Psoas muscle (tissue), 8 donors: ENCODE measurements around the gene RNF181. TPM values are rescaled to one million over a fixed set of nuclear protein-coding genes. Genes with fewer than 3 reads are reported as not detected.
"Not testable (repeated sequence)": the region's sequence is repeated elsewhere in the genome, so short reads cannot be mapped to it uniquely, and the experiment has no call there.

Experiments
- ATAC-seq, 4 donors: fragments of 200-7000 bp; cut with Tn5 transposase; one replicate each; pipeline ENCODE4 v1.9.1; 2020; ENCODE audit warnings: moderate library complexity in 3 of 4, mild to moderate bottlenecking in 2 of 4
- DNase-seq, 2 donors: peaks; one replicate each; pipeline ENCODE4 v3.0.0-alpha.2; 2020
- H3K27ac ChIP-seq: fragments of 200-600 bp; one replicate; pipeline ENCODE4 v1.8.0; 2022
- H3K27me3 ChIP-seq, 3 donors: fragments of 200-600 bp in 1 of 3; one replicate each; pipeline versions ENCODE4 v1.6.1 to v1.8.0; 2013 to 2022; ENCODE audit warnings: low read length in 2 of 3, mild to moderate bottlenecking in 2 of 3, moderate library complexity in 1 of 3; ENCODE audit not compliant: insufficient read depth in 3 of 3
- H3K36me3 ChIP-seq, 2 donors: fragments of 200-600 bp in 1 of 2; one replicate each; pipeline versions ENCODE4 v1.6.1 to v1.8.0; 2013 to 2022; ENCODE audit warnings: low read depth in 1 of 2, mild to moderate bottlenecking in 1 of 2, moderate library complexity in 1 of 2; ENCODE audit not compliant: insufficient read depth in 1 of 2
- H3K4me1 ChIP-seq: fragments of 200-600 bp; one replicate; pipeline ENCODE4 v1.8.0; 2022
- H3K4me3 ChIP-seq: fragments of 200-600 bp; one replicate; pipeline ENCODE4 v1.8.0; 2022; ENCODE audit warnings: mild to moderate bottlenecking
- H3K9me3 ChIP-seq: fragments of 200-600 bp; one replicate; pipeline ENCODE4 v1.8.0; 2022
- WGBS, 3 donors: extraction: QIAGEN DNeasy Blood & Tissue Kit; methylation state at CpG; one replicate each; pipeline versions ENCODE4 v1.1.6 to v1.1.7; 2013; 5-methylcytosine and 5-hydroxymethylcytosine counted together
- intact Hi-C, 2 donors: fragments of 100-400 bp; cut with DNase I; formaldehyde crosslinking; loops; one replicate each; pipeline versions ENCODE4 v1.11.0 to v1.14.2; 2022
- polyA plus RNA-seq, 3 donors: library from polyadenylated mRNA; stranded (reverse); fragments of 200-250 nt; gene quantifications; one replicate each; pipeline ENCODE4 v1.2.3, GENCODE V29; 2013
- total RNA-seq, 4 donors: library from RNA; stranded (reverse); fragmentation: NEBNext Ultra II Directional in 2 of 4; extraction: Animal tissue kit (Norgen Biotek cat#: 25700) in 2 of 4; gene quantifications; one replicate each; pipeline versions ENCODE4 v1.2.1 to v1.2.4, GENCODE V29; 2021 to 2023
- TF ChIP-seq, protein P1 (sequence below): fragments of 200-600 bp; IDR thresholded peaks from one replicate; pipeline ENCODE4 v1.8.0; 2022; ENCODE audit warnings: antibody characterized with exemption
- donor health status: healthy with polysubstance abuse.
- donor health status: DM: no; HTN: no; CAD: no; lungs with moderate emphysema.
- donor health status: Bipolar disorder and iron deficiency.
- donor health status: healthy.
- donor health status: DM: yes; HTN: yes; CAD: no.
- donor health status: DM: no; HTN: no; CAD: no.
- donor health status: DM: no; HTN: no; CAD: no.
- donor health status: DM: yes; HTN: yes; CAD: no.

The RNF181 gene
- total and polyA plus RNA-seq, 7 donors, result 84.7 to 212 (median 107) TPM

DNA sequence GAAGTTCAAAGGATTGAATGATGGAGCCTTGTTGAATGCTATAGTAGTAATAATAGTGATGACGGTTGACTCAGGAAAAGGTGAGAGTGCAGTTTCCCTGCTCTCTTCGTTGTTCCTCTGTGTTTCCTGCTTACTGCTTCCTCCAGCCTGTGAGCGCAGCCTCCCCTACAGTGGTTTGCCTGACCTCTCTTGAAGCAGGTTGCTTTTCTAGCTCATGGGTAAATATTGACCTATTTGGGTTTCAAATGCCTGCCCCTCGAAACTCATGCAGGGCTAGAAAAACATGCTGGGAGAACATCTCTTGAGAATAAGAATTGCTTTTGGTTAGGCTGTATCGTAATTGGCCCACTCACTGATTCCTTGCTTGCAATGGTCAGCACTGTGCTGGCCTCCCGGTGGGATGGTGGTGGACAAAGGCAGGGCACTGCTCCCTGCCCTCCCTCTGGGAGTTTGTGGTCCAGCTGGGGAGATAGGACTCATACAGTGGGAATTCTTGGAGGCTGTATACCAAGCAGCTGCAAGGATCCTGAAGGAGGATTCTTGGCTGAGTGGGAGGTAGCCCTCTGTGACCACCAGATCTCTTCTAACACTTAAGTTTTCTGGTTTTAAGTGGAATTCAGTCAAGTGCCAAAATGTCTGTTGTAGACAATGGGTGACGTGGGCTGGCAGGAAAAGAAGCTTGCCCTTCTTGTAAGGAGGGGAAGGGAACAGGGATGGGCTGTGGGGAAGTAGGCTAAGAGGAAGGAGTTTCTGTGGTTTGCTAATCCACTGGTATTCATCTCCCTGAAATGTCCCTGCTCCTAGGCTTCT is 5.4 kb upstream of the RNF181 start:
- H3K4me1 ChIP-seq, result peaks cover 75% of the 10 kb centered on the region
- no peaks in the 10 kb centered on the region for H3K27me3 ChIP-seq
- H3K4me3 ChIP-seq, result no peak overlapping the region
- intact Hi-C loops, result no loop called here
- H3K9me3 ChIP-seq, result no peaks in the 10 kb centered on the region
- DNase-seq, result peak in 1 of 2 donors; percentile 60
- TF ChIP-seq, protein P1, sequence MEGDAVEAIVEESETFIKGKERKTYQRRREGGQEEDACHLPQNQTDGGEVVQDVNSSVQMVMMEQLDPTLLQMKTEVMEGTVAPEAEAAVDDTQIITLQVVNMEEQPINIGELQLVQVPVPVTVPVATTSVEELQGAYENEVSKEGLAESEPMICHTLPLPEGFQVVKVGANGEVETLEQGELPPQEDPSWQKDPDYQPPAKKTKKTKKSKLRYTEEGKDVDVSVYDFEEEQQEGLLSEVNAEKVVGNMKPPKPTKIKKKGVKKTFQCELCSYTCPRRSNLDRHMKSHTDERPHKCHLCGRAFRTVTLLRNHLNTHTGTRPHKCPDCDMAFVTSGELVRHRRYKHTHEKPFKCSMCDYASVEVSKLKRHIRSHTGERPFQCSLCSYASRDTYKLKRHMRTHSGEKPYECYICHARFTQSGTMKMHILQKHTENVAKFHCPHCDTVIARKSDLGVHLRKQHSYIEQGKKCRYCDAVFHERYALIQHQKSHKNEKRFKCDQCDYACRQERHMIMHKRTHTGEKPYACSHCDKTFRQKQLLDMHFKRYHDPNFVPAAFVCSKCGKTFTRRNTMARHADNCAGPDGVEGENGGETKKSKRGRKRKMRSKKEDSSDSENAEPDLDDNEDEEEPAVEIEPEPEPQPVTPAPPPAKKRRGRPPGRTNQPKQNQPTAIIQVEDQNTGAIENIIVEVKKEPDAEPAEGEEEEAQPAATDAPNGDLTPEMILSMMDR, result no peak
- WGBS, 3 donors, result 42 to 50% (median 47%) methylated on average over 7 of the region's 7 CpGs
- H3K36me3 ChIP-seq, result peaks cover 0 to 5% of the 10 kb centered on the region in 2 donors
- peak overlapping the region; percentile 89 for H3K27ac ChIP-seq
- ATAC-seq, result no peak

DNA sequence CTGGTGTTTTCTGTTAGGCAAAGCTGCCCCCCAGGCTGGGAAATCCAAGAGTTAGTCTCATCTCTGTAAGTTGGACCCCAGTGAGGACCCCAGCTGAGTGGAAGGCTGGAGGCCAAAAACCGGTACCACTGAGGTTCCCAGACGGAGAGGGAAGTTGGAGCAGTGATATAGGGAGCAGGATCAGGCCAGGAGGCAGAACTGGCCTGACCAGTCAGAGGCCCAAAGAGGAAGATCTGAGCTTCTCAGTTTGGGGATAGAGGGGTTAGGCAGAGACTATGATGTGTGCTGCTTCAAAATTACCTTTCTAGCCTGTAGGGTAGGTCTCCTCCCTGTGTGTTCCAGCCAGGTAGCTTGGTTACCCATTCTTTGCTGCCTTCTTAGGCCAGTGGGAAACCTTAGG is 4.6 kb upstream of the RNF181 start:
- H3K9me3 ChIP-seq, result no peaks in the 10 kb centered on the region
- H3K27me3 ChIP-seq, result no peaks in the 10 kb centered on the region
- H3K36me3 ChIP-seq, result peaks cover 0 to 5% of the 10 kb centered on the region in 2 donors
- DNase-seq, result peak in 1 of 2 donors; percentile 24
- 73 to 84% (median 74%) methylated on average over 2 of the region's 2 CpGs for WGBS, 3 donors
- intact Hi-C loops, result no loop called here
- TF ChIP-seq, protein P1, result no peak
- no peak for ATAC-seq
- peak overlapping the region; percentile 89 for H3K27ac ChIP-seq
- peaks cover 67% of the 10 kb centered on the region for H3K4me1 ChIP-seq
- no peak overlapping the region for H3K4me3 ChIP-seq

DNA sequence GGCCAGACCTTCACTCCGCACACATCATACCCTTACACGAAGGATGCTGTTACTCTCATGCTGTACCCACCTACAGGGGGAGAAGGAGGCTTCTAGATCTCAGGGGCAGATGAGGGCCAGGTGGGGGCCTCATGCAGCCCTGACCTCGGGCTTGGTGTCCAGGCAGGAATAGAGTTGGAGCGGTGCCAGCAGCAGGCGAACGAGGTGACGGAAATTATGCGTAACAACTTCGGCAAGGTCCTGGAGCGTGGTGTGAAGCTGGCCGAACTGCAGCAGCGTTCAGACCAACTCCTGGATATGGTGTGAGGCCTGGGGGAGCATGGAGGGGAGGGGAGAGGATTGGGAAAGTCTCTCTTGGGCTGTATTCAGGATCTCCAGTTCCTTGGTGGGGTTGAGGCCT is 4.0 kb upstream of the RNF181 start:
- ATAC-seq (no peak), DNase-seq (peak in 1 of 2 donors; percentile 62)
- TF ChIP-seq, protein P1, result no peak
- Histone ChIP-seq H3K27me3 (no peaks in the 10 kb centered on the region), H3K4me3 (no peak overlapping the region), H3K4me1 (peaks cover 69% of the 10 kb centered on the region), H3K36me3 (peaks cover 0 to 6% of the 10 kb centered on the region in 2 donors), H3K27ac (peak overlapping the region; percentile 89), H3K9me3 (no peaks in the 10 kb centered on the region)
- 49 to 60% (median 53%) methylated on average over 12 of the region's 12 CpGs for WGBS, 3 donors
- intact Hi-C loops, result no loop called here

DNA sequence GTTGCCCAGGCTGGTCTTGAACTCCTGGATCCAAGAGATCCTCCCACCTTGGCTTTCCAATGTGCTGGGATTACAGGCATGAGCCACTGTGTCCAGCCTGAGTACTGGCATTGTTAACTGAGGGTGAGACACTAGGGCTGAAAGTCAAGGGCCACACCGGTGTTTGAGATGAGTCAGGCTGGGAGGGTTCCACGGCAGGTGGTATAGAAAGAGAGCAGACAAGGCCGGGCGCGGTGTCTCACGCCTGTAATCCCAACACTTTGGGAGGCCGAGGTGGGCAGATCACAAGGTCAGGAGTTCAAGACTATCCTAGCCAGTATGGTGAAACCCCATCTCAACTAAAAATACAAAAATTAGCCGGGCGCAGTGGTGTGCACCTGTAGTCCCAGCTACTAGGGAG is 3.2 kb upstream of the RNF181 start:
- peak in 1 of 2 donors; percentile 25 for DNase-seq
- H3K4me3 ChIP-seq, ATAC-seq, H3K27ac ChIP-seq, H3K9me3 ChIP-seq, intact Hi-C loops, H3K27me3 ChIP-seq: not testable (repeated sequence)
- Histone ChIP-seq H3K4me1 (peaks cover 69% of the 10 kb centered on the region), H3K36me3 (peaks cover 3 to 13% of the 10 kb centered on the region in 2 donors)
- WGBS, 3 donors, result 88 to 92% (median 91%) methylated on average over 9 of the region's 9 CpGs

DNA sequence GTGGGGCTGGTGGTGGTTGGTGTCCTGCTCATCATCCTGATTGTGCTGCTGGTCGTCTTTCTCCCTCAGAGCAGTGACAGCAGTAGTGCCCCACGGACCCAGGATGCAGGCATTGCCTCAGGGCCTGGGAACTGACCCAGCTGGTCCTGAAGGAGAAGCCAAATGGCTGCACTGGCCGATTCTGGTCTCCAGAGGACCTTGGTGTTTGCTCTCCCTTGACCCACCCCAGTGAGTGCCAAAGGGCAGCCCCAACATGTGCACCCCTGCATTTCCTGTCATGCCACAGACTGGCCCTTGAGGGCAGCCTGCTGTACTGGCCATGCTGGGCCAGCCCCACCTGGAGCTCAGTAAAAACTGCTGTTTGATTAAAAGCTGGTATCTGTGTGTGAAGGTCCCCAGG is 2.5 kb upstream of the RNF181 start:
- intact Hi-C loops, result no loop called here
- peaks cover 3 to 21% of the 10 kb centered on the region in 2 donors for H3K36me3 ChIP-seq
- WGBS, 3 donors, result 42 to 61% (median 53%) methylated on average over 3 of the region's 3 CpGs
- H3K4me1 ChIP-seq, result peaks cover 64% of the 10 kb centered on the region
- H3K4me3 ChIP-seq, result no peak overlapping the region
- TF ChIP-seq, protein P1, result no peak
- no peaks in the 10 kb centered on the region for H3K27me3 ChIP-seq
- H3K9me3 ChIP-seq, result no peaks in the 10 kb centered on the region
- DNase-seq, result peak in 1 of 2 donors; percentile 49
- no peak overlapping the region for H3K27ac ChIP-seq
- no peak for ATAC-seq
